ENCODE results near the gene ABHD14A. TPM values are rescaled to one million over a fixed set of nuclear protein-coding genes. Genes with fewer than 3 reads are reported as not detected.
A peak's percentile ranks its signal among the peaks of the same experiment; 100 is the strongest.

The ABHD14A gene
- total RNA-seq, 1 donor from 2014 or later, result 5.4 TPM

- Mint-ChIP-seq H3K36me3 (ENCODE audit: low read depth, unreplicated experiment) (no peaks in the 10 kb centered on the region), H3K9me3 (ENCODE audit: unreplicated experiment) (no peaks in the 10 kb centered on the region)
- DNase-seq (ENCODE audit: low spot score), result no peak
Measured at GRCh38 chr3:51980253-51980652, 5.4 kb downstream of the ABHD14A start.

GRCh38 chr3:51982352-51982837, 7.5 kb downstream of the ABHD14A start:
- Mint-ChIP-seq H3K9me3 (ENCODE audit: unreplicated experiment) (no peaks in the 10 kb centered on the region), H3K4me3 (ENCODE audit: unreplicated experiment) (peak overlapping the region; percentile 90), H3K27me3 (ENCODE audit: unreplicated experiment) (peaks cover 4% of the 10 kb centered on the region), H3K4me1 (ENCODE audit: unreplicated experiment) (peaks cover 7% of the 10 kb centered on the region), H3K27ac (ENCODE audit: unreplicated experiment) (peak overlapping the region; percentile 15), H3K36me3 (ENCODE audit: low read depth, unreplicated experiment) (no peaks in the 10 kb centered on the region)
- DNase-seq (ENCODE audit: low spot score), result peak; percentile 54
- TF ChIP-seq CTCF (IDR thresholded peaks at IDR 0.05; ENCODE audit: unreplicated experiment), result peak; percentile 68

More at GRCh38 chr3:51980253-51980652, 5.4 kb downstream of the ABHD14A start:
- Mint-ChIP-seq H3K27me3 (ENCODE audit: unreplicated experiment) (peaks cover 7% of the 10 kb centered on the region), H3K4me1 (ENCODE audit: unreplicated experiment) (peaks cover 20% of the 10 kb centered on the region), H3K27ac (ENCODE audit: unreplicated experiment) (no peak overlapping the region), H3K4me3 (ENCODE audit: unreplicated experiment) (no peak overlapping the region)
- no peak for TF ChIP-seq CTCF (IDR thresholded peaks at IDR 0.05; ENCODE audit: unreplicated experiment)

- Mint-ChIP-seq H3K9me3 (ENCODE audit: unreplicated experiment) (no peaks in the 10 kb centered on the region), H3K27ac (ENCODE audit: unreplicated experiment) (peak within 1 kb of the TSS; percentile 74), H3K4me3 (ENCODE audit: unreplicated experiment) (peak within 1 kb of the TSS; percentile 90), H3K36me3 (ENCODE audit: low read depth, unreplicated experiment) (no peaks in the 10 kb centered on the region), H3K27me3 (ENCODE audit: unreplicated experiment) (peaks cover 4% of the 10 kb centered on the region), H3K4me1 (ENCODE audit: unreplicated experiment) (peaks cover 7% of the 10 kb centered on the region)
- TF ChIP-seq CTCF (IDR thresholded peaks at IDR 0.05; ENCODE audit: unreplicated experiment), result peak; percentile 32
- peak; percentile 83 for DNase-seq (ENCODE audit: low spot score)
Measured at GRCh38 chr3:51982838-51983577, 8.1 kb downstream of the ABHD14A start, which contains the start of gene ACY1. TSS of gene ACY1 (plus strand) at chr3:51983535. CDS start at chr3:51984065, 530 bp downstream.

- no peak for TF ChIP-seq CTCF (IDR thresholded peaks at IDR 0.05; ENCODE audit: unreplicated experiment)
- DNase-seq (ENCODE audit: low spot score), result no peak
- H3K4me3 Mint-ChIP-seq (ENCODE audit: unreplicated experiment), result peak overlapping the region; percentile 73
- no peaks in the 10 kb centered on the region for H3K9me3 Mint-ChIP-seq (ENCODE audit: unreplicated experiment)
- peak overlapping the region; percentile 74 for H3K27ac Mint-ChIP-seq (ENCODE audit: unreplicated experiment)
- H3K4me1 Mint-ChIP-seq (ENCODE audit: unreplicated experiment), result peaks cover 9% of the 10 kb centered on the region
- H3K36me3 Mint-ChIP-seq (ENCODE audit: low read depth, unreplicated experiment), result no peaks in the 10 kb centered on the region
- H3K27me3 Mint-ChIP-seq (ENCODE audit: unreplicated experiment), result peaks cover 6% of the 10 kb centered on the region
Measured at GRCh38 chr3:51983578-51984268, 8.9 kb downstream of the ABHD14A start.
